Upper lobe of left lung (tissue), 4 donors: ENCODE results near the gene SCAMP2.

Experiments used
- CTCF ChIP-seq, 6 experiments: fragments of 450-650 bp in 4 of 6; fragments of 200-600 bp in 2 of 6; sonication (generic) in 2 of 6; IDR thresholded peaks; one replicate each; pipeline ENCODE4 v1.5.1; 2016 to 2019; ENCODE audit warnings: antibody characterized with exemption in 6 of 6
- EP300 ChIP-seq, 4 donors: sonication (generic); formaldehyde crosslinking; IDR thresholded peaks; one replicate each; pipeline ENCODE4 v1.5.1; 2017; ENCODE audit warnings: antibody characterized with exemption in 4 of 4, control low read depth in 2 of 4

DNA sequence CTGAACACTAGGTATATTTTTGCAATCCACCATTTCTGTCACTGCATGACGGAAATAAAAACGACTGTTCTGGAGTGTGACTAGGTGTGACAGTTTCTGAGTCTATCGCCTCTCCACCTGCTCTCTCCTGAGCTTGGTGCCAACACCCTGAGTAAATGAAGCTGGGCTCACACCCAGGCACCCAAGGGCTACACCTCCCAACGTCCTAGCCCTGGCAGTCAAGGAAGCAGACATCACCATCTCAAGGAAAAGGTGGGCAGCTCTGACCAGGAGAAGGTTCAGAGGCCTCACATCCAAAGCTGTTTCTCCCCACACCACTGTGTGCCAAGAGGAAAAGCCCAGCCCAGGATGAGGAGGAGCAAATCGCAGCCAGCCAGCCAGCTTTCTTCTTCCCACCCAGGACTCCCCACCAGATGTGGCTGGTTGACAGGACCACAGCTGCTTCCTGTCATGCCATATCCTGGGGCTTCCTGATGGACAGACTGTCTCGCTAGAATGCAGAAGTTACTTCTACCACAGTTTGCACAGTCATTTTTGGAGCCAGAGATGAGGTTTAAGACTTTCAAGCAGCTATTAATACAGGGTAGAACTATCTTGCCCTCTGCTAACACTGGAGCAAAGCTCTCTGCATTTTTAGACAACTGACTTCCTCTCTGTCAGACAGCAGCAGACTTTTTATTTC, 3.3 kb downstream of the SCAMP2 start:
- TF ChIP-seq CTCF (IDR thresholded peaks at IDR 0.05) (no peak), EP300 (IDR thresholded peaks at IDR 0.05) (peak in 1 of 4 donors; percentile 19)
